ENCODE data around the gene FERD3L.

Gene FERD3L

GRCh38 chr7:19145434-19146115 lies 354 bp upstream of the FERD3L start:
- Histone ChIP-seq H3K23ac (ENCODE audit: low read depth, low read length, poor library complexity) (no peak overlapping the region), H2BK5ac (ENCODE audit: low read length) (no peak overlapping the region), H4K91ac (ENCODE audit: low read depth, low read length, poor library complexity) (no peak overlapping the region), H3K27ac (replicated peaks; ENCODE audit: low read length) (no peak overlapping the region), H3K27me3 (ENCODE audit: control insufficient read depth in 3 of 3, insufficient read depth in 3 of 3, low read depth in 1 of 3, low read length in 3 of 3) (peaks cover 7 to 67% (median 36%) of the 10 kb centered on the region in 3 experiments), H3K4me1 (ENCODE audit: control insufficient read depth in 2 of 2, insufficient read depth in 1 of 2, low read depth in 1 of 2, low read length in 2 of 2) (peaks cover 2 to 9% of the 10 kb centered on the region in 2 donors), H3K9me3 (replicated peaks in 1 of 2; ENCODE audit: control insufficient read depth in 2 of 2, insufficient read depth in 1 of 2, low read depth in 1 of 2, low read length in 2 of 2) (no peaks in the 10 kb centered on the region), H3K9ac (ENCODE audit: low read depth, low read length, poor library complexity) (no peak overlapping the region), H3K4ac (ENCODE audit: low read length) (no peak overlapping the region), H3K4me3 (ENCODE audit: low read length in 2 of 2) (no peak overlapping the region), H2AFZ (ENCODE audit: low read length) (peak overlapping the region; percentile 41), H2BK12ac (ENCODE audit: low read length) (no peak overlapping the region), H3K36me3 (replicated peaks in 1 of 2; ENCODE audit: control insufficient read depth in 2 of 2, insufficient read depth in 2 of 2, low read length in 2 of 2) (no peaks in the 10 kb centered on the region), H4K8ac (ENCODE audit: low read depth, low read length) (no peak overlapping the region), H3K18ac (ENCODE audit: low read length) (no peak overlapping the region), H3K4me2 (ENCODE audit: insufficient read depth, low read length, poor library complexity, severe bottlenecking) (no peak overlapping the region), H2BK120ac (ENCODE audit: low read depth, low read length) (no peak overlapping the region), H2BK15ac (ENCODE audit: low read length) (no peak overlapping the region), H3K79me1 (ENCODE audit: low read depth, low read length) (no peaks in the 10 kb centered on the region), H3K14ac (ENCODE audit: low read length) (no peak overlapping the region), H2AK5ac (ENCODE audit: low read depth, low read length) (no peak overlapping the region)
- no peak for DNase-seq (ENCODE audit: low spot score)
- no CpG with 5 or more reads among the region's 19 CpGs for WGBS, 2 donors (ENCODE audit: extremely low coverage in 2 of 2, insufficient read length in 2 of 2, insufficient replicate concordance in 1 of 2)

GRCh38 chr7:19143881-19144574 lies 1.2 kb downstream of the FERD3L start:
- Histone ChIP-seq H2BK12ac (ENCODE audit: low read length) (no peak overlapping the region), H3K14ac (ENCODE audit: low read length) (no peak overlapping the region), H2BK5ac (ENCODE audit: low read length) (no peak overlapping the region), H3K79me1 (ENCODE audit: low read depth, low read length) (no peaks in the 10 kb centered on the region), H4K8ac (ENCODE audit: low read depth, low read length) (no peak overlapping the region), H3K27ac (replicated peaks; ENCODE audit: low read length) (no peak overlapping the region), H2AK5ac (ENCODE audit: low read depth, low read length) (no peak overlapping the region), H2BK15ac (ENCODE audit: low read length) (no peak overlapping the region), H3K4me1 (ENCODE audit: control insufficient read depth in 2 of 2, insufficient read depth in 1 of 2, low read depth in 1 of 2, low read length in 2 of 2) (peaks cover 2 to 9% of the 10 kb centered on the region in 2 donors), H3K4me3 (ENCODE audit: low read length in 2 of 2) (peak overlapping the region in 1 of 2 donors; percentile 8), H2BK120ac (ENCODE audit: low read depth, low read length) (peak overlapping the region; percentile 66), H2AFZ (ENCODE audit: low read length) (peak overlapping the region; percentile 51), H3K4ac (ENCODE audit: low read length) (no peak overlapping the region), H3K9me3 (replicated peaks in 1 of 2; ENCODE audit: control insufficient read depth in 2 of 2, insufficient read depth in 1 of 2, low read depth in 1 of 2, low read length in 2 of 2) (no peaks in the 10 kb centered on the region), H3K18ac (ENCODE audit: low read length) (no peak overlapping the region), H4K91ac (ENCODE audit: low read depth, low read length, poor library complexity) (no peak overlapping the region), H3K4me2 (ENCODE audit: insufficient read depth, low read length, poor library complexity, severe bottlenecking) (peak overlapping the region; percentile 23), H3K27me3 (ENCODE audit: control insufficient read depth in 3 of 3, insufficient read depth in 3 of 3, low read depth in 1 of 3, low read length in 3 of 3) (peaks cover 7 to 78% (median 36%) of the 10 kb centered on the region in 3 experiments), H3K9ac (ENCODE audit: low read depth, low read length, poor library complexity) (peak overlapping the region; percentile 63), H3K23ac (ENCODE audit: low read depth, low read length, poor library complexity) (peak overlapping the region; percentile 59), H3K36me3 (replicated peaks in 1 of 2; ENCODE audit: control insufficient read depth in 2 of 2, insufficient read depth in 2 of 2, low read length in 2 of 2) (no peaks in the 10 kb centered on the region)
- WGBS, 2 donors (ENCODE audit: extremely low coverage in 2 of 2, insufficient read length in 2 of 2, insufficient replicate concordance in 1 of 2), result no CpG with 5 or more reads among the region's 30 CpGs
- no peak for DNase-seq (ENCODE audit: low spot score)

- H2BK120ac ChIP-seq (ENCODE audit: low read depth, low read length), result no peak overlapping the region
- H2AFZ ChIP-seq (ENCODE audit: low read length), result no peak overlapping the region
- no peak overlapping the region for H3K9ac ChIP-seq (ENCODE audit: low read depth, low read length, poor library complexity)
- H3K9me3 ChIP-seq (replicated peaks in 1 of 2; ENCODE audit: control insufficient read depth in 2 of 2, insufficient read depth in 1 of 2, low read depth in 1 of 2, low read length in 2 of 2), result no peaks in the 10 kb centered on the region
- WGBS, 2 donors (ENCODE audit: extremely low coverage in 2 of 2, insufficient read length in 2 of 2, insufficient replicate concordance in 1 of 2), result no CpG with 5 or more reads among the region's 4 CpGs
- no peak overlapping the region for H3K4me2 ChIP-seq (ENCODE audit: insufficient read depth, low read length, poor library complexity, severe bottlenecking)
- H3K79me1 ChIP-seq (ENCODE audit: low read depth, low read length), result no peaks in the 10 kb centered on the region
- no peak overlapping the region for H2BK15ac ChIP-seq (ENCODE audit: low read length)
- no peak overlapping the region for H4K8ac ChIP-seq (ENCODE audit: low read depth, low read length)
- no peak overlapping the region for H3K27ac ChIP-seq (replicated peaks; ENCODE audit: low read length)
- H2BK5ac ChIP-seq (ENCODE audit: low read length), result no peak overlapping the region
- H3K4me1 ChIP-seq (ENCODE audit: control insufficient read depth in 2 of 2, insufficient read depth in 1 of 2, low read depth in 1 of 2, low read length in 2 of 2), result peaks cover 0 to 7% of the 10 kb centered on the region in 2 donors
- H3K14ac ChIP-seq (ENCODE audit: low read length), result no peak overlapping the region
- peaks cover 7 to 56% (median 21%) of the 10 kb centered on the region in 3 experiments for H3K27me3 ChIP-seq (ENCODE audit: control insufficient read depth in 3 of 3, insufficient read depth in 3 of 3, low read depth in 1 of 3, low read length in 3 of 3)
- H3K18ac ChIP-seq (ENCODE audit: low read length), result no peak overlapping the region
- H3K4ac ChIP-seq (ENCODE audit: low read length), result no peak overlapping the region
- H2AK5ac ChIP-seq (ENCODE audit: low read depth, low read length), result no peak overlapping the region
- no peaks in the 10 kb centered on the region for H3K36me3 ChIP-seq (replicated peaks in 1 of 2; ENCODE audit: control insufficient read depth in 2 of 2, insufficient read depth in 2 of 2, low read length in 2 of 2)
- no peak overlapping the region for H3K23ac ChIP-seq (ENCODE audit: low read depth, low read length, poor library complexity)
- no peak overlapping the region for H3K4me3 ChIP-seq (ENCODE audit: low read length in 2 of 2)
- H2BK12ac ChIP-seq (ENCODE audit: low read length), result no peak overlapping the region
- no peak overlapping the region for H4K91ac ChIP-seq (ENCODE audit: low read depth, low read length, poor library complexity)
- no peak for DNase-seq (ENCODE audit: low spot score)
Observed at GRCh38 chr7:19139706-19140327, 5.4 kb downstream of the FERD3L start.

GRCh38 chr7:19133886-19134285 lies 11.3 kb downstream of the FERD3L start:
- no peak overlapping the region for H3K4me3 ChIP-seq (ENCODE audit: low read length in 2 of 2)
- H3K9me3 ChIP-seq (replicated peaks in 1 of 2; ENCODE audit: control insufficient read depth in 2 of 2, insufficient read depth in 1 of 2, low read depth in 1 of 2, low read length in 2 of 2), result no peaks in the 10 kb centered on the region
- H3K23ac ChIP-seq (ENCODE audit: low read depth, low read length, poor library complexity), result no peak overlapping the region
- H2AK5ac ChIP-seq (ENCODE audit: low read depth, low read length), result no peak overlapping the region
- no peak overlapping the region for H2BK15ac ChIP-seq (ENCODE audit: low read length)
- no peak overlapping the region for H2BK12ac ChIP-seq (ENCODE audit: low read length)
- H4K91ac ChIP-seq (ENCODE audit: low read depth, low read length, poor library complexity), result no peak overlapping the region
- H4K8ac ChIP-seq (ENCODE audit: low read depth, low read length), result no peak overlapping the region
- H3K9ac ChIP-seq (ENCODE audit: low read depth, low read length, poor library complexity), result no peak overlapping the region
- no CpG with 5 or more reads among the region's 4 CpGs for WGBS, 2 donors (ENCODE audit: extremely low coverage in 2 of 2, insufficient read length in 2 of 2, insufficient replicate concordance in 1 of 2)
- no peaks in the 10 kb centered on the region for H3K36me3 ChIP-seq (replicated peaks in 1 of 2; ENCODE audit: control insufficient read depth in 2 of 2, insufficient read depth in 2 of 2, low read length in 2 of 2)
- no peak overlapping the region for H3K18ac ChIP-seq (ENCODE audit: low read length)
- no peak for DNase-seq (ENCODE audit: low spot score)
- peaks cover 0 to 4% (median 0%) of the 10 kb centered on the region in 3 experiments for H3K27me3 ChIP-seq (ENCODE audit: control insufficient read depth in 3 of 3, insufficient read depth in 3 of 3, low read depth in 1 of 3, low read length in 3 of 3)
- no peak overlapping the region for H2AFZ ChIP-seq (ENCODE audit: low read length)
- H3K4me2 ChIP-seq (ENCODE audit: insufficient read depth, low read length, poor library complexity, severe bottlenecking), result no peak overlapping the region
- no peak overlapping the region for H3K27ac ChIP-seq (replicated peaks; ENCODE audit: low read length)
- no peak overlapping the region for H3K14ac ChIP-seq (ENCODE audit: low read length)
- H2BK120ac ChIP-seq (ENCODE audit: low read depth, low read length), result no peak overlapping the region
- H2BK5ac ChIP-seq (ENCODE audit: low read length), result no peak overlapping the region
- H3K79me1 ChIP-seq (ENCODE audit: low read depth, low read length), result no peaks in the 10 kb centered on the region
- H3K4ac ChIP-seq (ENCODE audit: low read length), result no peak overlapping the region
- no peaks in the 10 kb centered on the region for H3K4me1 ChIP-seq (ENCODE audit: control insufficient read depth in 2 of 2, insufficient read depth in 1 of 2, low read depth in 1 of 2, low read length in 2 of 2)

All from neuronal stem cell (in vitro differentiated cells).